HG03442 (cell line): ENCODE data around the gene CD84.
"Not testable (repeated sequence)": the region's sequence is repeated elsewhere in the genome, so short reads cannot be mapped to it uniquely, and the experiment has no call there.

Experiments used
- ATAC-seq: cut with Tn5 transposase; IDR thresholded peaks from one replicate; pipeline ENCODE4 v1.9.1; 2021; ENCODE audit warnings: mild to moderate bottlenecking, moderate library complexity; ENCODE audit not compliant: unreplicated experiment

Gene CD84

DNA sequence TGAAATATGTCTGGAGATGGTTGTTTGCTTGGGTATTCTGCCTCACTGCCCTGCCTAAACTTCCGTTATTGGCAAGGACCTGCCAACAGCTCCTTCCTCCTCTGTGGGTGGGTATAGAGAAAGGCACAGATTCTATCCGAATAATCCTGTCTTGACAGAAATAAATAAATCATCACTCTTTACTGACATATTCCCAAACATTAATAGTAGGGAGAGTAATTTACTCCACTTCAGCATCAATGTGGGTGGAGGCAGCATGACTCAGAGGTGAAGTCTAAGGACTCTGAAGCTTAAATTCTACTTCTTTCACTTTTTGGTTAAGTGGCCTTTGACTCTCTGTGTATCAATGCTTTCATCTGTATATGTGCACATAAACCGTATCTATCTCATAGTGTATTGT, 2.9 kb downstream of the CD84 start:
- peak; percentile 49 for ATAC-seq

DNA sequence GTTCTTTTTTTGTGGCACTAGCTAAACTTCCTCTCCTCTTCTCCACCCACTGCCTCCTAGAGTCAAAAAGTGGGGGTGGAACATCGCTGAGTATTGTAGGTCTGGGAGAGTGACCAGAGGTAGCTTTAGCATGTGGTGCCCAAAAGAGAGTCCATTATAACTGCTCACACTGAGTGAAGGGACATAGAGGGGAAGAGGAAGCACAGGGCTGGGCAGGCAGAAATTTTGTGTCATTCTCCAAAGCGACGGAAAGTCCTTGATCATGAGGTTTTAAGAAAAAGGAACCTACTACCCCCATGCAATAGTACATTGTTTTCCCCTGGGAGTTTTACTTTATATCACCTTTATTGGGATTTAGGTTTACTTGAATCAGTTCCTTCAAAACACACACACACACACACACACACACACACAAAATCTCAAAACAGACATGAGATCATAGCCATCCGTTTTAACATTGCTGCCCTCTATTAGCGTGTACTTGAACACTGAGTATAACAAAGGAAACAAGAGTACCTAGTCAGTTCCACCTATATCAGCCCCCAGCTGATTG, 4.1 kb downstream of the CD84 start:
- no peak for ATAC-seq

DNA sequence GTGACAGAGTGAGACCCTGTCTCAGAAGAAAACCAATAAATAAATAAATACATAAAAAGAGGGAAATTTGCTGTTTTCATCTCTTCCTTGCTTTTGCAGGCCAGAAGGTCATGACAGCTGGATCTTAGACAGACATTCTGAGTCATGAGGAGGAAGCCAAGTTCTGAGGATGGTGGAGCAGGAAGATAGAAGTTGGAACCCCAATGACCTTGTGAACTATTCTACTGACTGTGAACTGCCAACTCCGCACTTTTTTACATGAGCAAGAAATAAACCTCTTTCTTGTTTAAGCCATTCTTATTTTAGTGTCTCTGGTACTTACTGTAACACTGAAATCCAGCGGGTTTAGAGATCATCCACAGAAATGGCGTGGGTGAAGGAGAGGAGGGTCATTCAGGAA, 8.5 kb downstream of the CD84 start:
- ATAC-seq, result no peak

DNA sequence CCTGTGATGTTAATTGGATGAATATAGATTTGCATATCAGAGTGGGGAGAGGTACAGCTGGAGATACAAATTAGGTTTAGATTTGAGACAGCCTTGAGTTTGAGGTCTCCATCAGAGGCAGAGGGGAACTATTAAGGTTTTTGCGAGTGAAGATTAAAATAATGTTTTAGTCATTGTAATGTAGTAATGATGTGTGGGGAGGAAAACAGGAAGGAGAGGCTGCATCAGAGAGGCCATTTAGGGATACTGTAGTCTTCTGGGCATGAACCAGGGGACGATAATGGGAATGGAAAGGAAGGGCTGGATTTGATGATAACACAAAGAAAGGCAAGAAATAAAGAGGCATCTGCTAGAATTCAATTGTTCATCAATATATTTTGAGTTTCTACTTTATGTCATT, 9.5 kb downstream of the CD84 start:
- ATAC-seq, result no peak

DNA sequence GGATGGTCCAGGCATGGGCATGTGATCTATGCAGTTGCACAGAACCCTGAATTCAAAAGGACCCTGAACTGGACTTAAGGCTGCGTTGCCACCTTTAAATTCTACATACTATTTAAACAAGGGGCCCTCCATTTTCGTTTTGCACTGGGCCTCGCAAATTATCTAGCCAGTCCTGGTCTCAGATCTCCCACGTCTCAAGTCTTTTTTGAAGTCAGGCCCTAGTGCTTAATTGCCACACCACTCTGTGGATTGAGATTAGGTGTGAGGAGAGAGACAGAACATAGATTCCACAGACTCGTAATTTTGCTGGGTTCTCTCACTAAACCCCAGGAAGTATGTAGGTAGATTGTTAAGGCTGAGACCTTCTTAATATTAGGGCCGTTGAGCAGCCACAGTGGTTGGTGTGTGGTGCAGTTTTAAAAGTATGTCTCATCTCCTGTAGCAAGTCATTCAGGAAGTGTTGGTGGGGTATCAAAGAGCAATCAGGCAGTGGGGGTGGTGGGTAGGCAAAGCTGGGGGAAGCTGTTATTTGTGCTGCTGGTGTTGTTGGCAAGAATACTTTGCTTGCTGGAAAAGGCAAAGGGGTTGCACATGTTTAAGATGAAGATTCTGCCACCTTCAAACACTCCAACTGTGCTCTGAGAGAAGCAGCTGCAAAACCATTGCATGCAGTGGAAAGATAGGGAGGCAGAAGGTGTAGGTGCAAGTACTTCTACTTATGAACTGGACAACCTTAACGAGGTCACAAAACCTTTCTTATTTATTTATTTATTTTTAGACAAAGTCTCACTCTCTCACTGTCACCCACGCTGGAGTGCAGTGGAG, 11.2 kb downstream of the CD84 start:
- ATAC-seq, result no peak

DNA sequence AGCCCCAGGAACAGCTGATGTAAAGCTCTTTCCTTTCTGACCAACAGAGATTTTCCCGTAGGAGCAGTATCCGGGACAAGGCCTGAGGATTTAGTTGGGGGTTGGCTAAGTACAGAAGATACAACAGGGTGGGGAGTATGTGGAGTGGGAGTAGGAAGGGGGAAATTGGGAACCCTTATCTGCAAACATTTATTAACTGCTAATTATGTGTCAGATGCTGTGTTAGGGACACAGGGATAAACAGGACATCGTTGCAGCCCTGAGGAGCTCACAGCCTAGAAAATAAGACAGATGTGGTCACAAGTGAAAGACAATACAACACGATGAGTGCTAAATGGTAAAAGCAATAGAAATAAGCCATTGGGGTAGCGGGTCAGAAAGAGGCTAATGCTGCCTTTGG, 12.0 kb downstream of the CD84 start:
- ATAC-seq, result no peak

DNA sequence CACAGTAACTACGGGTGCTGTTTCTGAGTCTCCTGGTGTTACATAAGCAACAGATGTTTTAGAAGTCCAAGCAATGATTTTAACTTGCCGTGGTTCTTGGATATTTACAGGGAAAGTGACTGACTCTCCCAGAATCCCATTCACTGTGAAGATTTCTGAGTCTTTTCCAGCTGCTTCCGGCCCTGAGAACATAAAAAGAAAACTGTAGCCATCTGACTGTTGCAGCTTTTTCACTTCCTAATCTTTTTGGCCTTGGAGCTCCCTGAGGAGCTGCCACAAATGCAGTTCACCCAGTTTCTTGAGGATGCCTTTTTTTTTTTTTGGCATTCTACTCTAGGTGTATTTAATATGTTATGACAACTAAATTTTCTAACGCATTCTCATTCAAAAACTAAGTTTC, 13.7 kb downstream of the CD84 start:
- no peak for ATAC-seq

DNA sequence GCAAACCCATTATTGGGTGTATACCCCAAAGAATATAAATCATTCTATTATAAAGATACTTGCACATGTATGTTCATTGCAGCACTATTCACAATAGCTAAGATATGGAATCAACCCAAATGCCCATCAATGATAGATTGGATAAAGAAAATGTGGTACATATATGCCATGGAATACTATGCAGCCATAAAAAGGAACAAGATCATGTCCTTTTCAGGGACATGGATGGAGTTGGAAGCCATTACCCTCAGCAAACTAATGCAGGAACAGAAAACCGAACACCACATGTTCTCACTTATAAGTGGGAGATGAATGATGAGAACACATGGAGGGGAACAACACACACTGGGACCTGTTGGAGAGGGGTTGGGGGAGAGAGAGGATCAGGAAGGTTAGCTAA, 16.1 kb downstream of the CD84 start:
- not testable (repeated sequence) for ATAC-seq

DNA sequence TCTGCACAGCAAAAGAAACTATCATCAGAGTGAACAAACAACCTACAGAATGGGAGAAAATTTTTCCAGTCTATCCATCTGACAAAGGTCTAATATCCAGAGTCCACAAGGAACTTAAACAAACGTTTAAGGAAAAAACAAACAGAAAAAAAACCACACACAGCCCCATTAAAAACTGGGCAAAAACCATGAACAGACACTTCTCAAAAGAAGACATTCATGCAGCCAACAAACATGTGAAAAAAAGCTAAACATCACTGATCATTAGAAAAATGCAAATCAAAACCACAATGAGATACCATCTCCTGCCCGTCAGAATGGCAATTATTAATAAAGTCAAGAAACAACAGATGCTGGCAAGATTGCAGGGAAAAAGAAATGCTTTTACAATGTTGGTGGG, 16.6 kb downstream of the CD84 start:
- not testable (repeated sequence) for ATAC-seq

DNA sequence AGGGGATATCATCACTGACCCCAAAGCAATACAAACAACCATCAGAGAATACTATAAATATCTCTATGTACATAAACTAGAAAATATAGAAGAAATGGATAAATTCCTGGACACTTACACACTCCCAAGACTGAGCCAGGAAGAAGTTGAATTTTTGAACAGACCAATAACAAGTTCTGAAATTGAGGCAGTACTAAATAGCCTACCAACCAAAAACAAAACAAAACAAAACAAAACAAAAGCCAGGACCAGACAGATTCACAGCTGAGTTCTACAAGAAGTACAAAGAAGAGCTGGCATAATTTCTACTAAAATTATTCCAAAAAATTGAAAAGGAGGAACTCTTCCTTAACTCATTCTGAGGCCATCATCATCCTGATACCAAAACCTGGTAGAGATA, 18.5 kb downstream of the CD84 start:
- ATAC-seq, result no peak

DNA sequence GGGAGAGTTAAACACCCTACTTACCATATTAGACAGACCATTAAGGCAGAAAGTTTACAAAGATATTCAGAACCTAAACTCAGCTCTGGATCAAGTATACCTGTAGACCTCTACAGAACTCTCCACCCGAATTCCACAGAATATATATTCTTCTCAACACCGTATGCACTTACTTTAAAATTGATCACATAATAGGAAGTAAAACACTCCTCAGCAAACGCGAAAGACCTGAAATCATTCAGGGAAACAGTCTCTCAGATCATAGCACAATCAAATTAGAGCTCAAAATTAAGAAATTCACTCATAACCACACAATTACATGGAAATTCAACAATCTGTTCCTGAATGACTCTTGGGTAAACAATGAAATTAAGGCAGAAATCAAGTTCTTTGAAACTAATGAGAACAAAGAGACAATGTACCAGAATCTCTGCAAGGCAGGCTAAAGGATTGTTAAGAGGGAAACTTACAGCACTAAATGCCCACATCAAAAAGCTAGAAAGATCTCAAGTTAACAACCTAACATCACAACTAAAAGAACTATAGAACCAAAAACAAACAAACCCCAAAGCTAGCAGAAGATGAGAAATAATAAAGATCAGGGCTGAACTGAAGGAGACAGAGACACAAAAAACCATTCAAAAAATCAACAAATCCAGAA, 19.1 kb downstream of the CD84 start:
- no peak for ATAC-seq

DNA sequence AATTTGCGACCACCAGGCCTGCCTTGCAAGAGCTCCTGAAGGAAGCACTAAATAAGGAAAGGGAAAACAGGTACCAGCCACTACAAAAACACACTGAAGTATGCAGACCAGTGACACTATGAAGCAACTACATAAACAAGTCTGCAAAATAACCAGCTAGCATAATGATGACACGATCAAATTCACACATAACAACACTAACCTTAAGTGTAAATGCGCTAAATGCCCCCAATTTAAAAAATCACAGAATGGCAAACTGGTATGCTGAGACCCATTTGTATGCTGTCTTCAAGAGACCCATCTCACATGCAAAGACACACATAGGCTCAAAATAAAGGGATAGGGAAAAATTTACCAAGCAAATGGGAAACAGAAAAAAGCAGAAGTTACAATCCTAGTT, 19.9 kb downstream of the CD84 start:
- ATAC-seq, result not testable (repeated sequence)

DNA sequence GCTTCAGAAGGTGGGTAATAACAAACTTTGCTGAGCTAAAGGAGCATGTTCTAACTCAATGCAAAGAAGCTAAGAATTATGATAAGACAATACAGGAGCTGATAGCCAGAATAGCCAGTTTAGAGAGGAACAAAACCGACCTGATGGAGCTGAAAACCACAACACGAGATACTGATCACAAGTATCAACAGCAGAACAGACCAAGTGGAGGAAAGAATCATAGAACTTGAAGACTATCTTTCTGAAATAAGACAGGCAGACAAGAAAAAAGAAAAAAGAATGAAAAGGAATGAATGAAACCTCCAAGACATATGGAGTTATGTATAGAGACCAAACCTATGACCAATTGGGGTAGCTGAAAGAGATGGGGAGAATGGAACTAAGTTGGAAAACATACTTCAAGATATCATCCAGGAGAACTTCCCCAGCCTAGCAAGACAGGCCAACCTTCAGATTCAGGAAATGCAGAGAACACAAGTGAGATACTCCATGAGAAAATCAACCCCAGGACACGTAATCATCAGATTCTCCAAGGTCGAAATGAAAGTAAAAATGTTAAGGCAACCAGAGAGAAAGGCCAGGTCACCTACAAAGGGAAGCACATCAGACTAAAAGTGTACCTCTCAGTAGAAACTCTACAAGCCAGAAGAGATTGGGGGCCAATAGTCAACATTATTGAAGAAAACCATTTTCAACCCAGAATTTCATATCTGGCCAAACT, 20.5 kb downstream of the CD84 start:
- ATAC-seq, result no peak

DNA sequence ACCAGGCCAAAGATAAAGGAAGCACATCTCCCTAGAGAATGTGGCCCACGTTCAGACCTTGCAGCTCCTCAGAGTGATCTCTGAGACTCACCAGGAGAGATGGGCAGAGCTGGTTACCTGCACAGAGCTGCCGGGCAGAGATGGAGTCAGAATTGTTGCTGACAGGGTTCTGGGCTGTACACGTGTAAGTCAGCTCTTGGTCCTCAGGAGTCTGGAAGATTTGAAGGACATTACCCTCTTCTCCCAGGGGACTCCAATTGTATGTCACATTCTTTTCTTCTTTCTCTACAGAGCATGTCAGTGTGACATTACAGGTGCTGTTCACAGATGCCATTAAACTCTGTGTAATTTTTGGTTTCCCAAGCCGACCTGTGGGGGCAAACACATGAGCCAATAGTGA, 25.5 kb downstream of the CD84 start:
- ATAC-seq, result no peak

DNA sequence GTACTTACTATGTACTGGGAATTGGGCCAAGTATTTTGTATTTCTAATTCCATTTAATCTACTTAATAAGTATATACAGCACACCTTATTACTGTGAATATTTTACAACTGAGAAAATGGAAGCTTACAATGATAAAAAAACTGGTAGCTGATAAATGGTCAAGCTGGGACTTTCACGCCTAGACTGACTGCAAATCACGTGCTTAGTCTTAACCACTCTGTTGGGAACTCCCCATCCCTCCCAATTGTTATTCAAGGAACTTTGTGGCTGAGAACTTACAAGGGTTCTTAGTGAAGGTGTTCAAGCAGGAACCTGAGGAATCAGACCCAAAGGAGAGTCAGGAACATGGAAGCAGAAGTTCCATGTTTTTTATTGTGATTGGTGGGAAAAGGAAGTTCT, 26.9 kb downstream of the CD84 start:
- no peak for ATAC-seq

DNA sequence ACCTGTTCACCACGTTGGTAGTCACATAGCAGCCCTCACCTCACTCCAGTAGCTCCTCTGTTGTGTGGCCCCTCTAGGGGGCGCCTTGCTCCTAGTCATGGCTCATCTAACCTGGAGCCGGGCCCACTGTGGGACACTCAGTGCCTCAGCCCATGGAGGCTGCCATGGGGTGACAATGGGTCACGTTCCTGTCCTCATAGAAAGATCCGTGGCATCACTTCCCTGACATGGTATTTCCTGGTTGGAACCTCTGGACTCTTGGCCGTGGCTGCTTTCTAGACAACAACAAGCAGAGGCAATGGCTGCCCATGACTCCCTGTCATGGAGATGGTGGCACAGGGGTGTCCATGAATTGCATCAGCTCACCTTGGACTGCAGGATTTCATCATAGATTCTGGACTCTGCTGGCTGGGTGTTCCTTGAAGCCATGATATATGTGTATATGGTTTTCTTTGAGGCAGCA, 28.7 kb downstream of the CD84 start:
- ATAC-seq, result no peak

DNA sequence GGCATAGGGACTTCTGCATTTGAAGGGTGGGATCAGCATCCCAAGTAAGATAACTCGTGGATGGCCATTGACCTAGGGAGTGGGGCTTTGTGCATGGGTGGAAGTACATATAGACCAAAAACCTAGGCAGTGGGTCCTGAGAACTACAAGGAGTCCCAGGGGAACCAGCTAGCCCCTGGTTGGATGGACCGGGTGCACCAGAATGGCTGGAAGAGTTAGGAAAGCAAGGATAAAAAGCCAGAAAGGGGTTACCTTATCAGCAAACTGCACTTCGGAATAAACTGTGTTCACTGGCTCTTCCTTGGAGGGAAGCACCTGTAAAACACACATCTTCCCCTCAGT, 29.7 kb downstream of the CD84 start:
- ATAC-seq, result no peak

DNA sequence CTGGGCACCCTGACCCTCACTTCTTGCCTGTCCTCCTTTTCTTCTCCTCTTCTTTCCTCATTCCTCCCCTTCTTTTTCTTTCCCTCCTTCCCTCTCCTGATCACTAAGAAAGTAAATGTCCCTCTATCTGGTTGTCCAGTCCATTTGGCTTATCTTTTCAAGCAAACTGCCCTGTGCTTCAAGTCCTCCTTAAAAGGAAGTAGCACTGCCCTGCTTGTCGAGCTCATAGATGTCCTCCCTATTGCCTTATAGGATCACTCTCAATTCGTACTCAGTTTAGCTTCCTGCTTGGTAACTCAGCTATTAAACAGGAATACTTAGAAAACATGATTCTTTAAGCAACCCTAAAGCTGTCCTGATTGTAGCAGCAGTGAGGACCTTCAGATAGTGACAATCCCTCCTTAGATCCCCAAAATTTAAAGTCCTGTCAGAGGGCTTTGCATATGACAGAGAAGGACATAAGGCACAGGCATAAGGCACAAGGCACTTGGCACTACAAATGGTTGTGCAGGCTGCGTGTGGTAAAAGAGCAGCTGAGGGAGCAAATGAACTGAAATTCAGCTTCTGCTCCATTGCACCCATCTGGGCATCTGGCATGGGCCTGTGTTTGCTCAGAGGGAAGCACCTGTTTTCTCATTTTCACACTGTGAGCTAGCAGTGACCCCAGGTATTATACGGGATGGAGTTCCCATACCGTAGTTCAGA, 30.2 kb downstream of the CD84 start:
- no peak for ATAC-seq

DNA sequence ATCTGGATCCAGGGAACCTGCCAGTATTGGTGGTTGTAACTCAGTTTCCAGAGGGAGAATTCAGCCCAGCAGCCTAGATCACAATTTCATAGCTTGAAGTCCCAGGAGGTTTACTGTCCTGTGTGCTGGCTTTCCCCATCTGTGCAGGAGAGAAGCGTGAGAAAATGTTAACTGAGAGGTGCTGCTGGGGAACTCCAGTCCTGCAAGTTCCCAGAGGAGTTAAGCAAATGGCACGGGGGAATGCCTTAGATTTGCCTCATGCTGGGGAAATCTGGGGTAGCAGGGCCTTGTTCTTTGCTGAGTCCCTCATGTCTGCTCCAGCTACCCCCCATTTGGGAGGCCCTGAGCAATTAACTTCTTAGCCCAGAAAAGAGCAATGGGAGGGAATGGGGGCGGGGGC, 31.1 kb downstream of the CD84 start:
- no peak for ATAC-seq

DNA sequence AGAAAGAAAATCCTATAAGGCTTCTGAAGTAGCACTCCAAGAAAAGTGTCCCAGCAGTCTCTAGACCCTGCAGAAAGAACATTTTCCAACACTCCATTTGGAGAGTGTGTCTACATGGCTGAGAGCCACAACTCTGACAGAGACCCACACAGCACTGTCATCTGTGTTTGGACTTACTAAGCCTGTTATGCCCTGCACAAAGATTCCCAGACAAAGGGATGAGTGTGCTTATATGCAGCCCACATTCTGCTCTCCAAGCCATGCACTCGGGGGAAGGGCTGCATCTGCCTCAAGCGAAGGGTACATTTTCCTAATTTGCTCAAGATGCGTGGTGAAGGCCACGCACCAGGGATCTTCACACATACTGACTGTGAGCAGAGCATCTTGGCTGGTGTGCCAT, 31.9 kb downstream of the CD84 start:
- no peak for ATAC-seq

DNA sequence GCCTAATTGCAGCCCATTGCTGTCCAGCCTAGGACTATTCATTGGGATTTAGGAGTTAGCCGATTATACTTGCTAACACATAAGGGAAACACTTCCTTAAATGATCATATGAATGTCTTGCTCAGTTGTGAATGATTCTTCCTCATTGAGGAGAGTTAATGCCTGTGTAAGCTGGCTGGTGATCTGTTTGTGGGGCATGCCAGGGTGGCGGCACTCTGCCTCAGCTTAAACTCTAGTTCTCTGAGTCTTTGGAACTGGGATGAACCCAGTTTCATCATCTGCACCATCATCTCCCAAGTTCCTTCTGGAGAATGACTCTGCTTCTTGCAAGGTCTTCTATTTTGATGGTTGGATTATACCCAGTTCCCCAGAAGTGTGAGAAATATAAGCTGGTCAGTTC, 32.4 kb downstream of the CD84 start:
- ATAC-seq, result no peak
